Measurements from ENCODE around the gene MACROH2A1. TPM values are rescaled to one million over a fixed set of nuclear protein-coding genes. Genes with fewer than 3 reads are reported as not detected.
"Not testable (repeated sequence)": the region's sequence is repeated elsewhere in the genome, so short reads cannot be mapped to it uniquely, and the experiment has no call there.

MACROH2A1 gene
- total RNA-seq, 1 experiment from 2014 or later = 301 TPM

DNA sequence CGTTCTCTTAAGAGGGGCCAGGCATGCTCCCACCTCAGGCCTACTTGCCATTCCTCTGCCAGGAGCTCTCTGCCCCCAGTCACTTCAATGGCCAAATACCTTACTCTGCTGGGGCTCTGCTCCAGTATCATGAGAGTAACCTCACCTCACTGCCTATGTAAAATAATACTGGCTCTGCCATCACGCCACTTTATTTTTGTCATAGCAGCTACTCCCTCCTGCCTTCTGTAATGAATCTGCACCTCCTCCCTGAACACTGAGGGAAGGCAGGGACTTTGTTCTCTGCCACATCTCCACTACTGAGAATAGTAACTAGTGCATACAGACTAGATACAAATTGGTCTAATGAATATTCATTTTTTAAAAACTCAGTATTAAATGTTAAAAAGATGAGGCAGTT lies 33.8 kb downstream of the MACROH2A1 start:
- DNase-seq (ENCODE audit: low read depth) = no peak
- in situ Hi-C loops (cut with HindIII; ENCODE audit: low pct_unique_long_range_greater_than_20kb, low sequenced_read_pairs) = no loop called here

DNA sequence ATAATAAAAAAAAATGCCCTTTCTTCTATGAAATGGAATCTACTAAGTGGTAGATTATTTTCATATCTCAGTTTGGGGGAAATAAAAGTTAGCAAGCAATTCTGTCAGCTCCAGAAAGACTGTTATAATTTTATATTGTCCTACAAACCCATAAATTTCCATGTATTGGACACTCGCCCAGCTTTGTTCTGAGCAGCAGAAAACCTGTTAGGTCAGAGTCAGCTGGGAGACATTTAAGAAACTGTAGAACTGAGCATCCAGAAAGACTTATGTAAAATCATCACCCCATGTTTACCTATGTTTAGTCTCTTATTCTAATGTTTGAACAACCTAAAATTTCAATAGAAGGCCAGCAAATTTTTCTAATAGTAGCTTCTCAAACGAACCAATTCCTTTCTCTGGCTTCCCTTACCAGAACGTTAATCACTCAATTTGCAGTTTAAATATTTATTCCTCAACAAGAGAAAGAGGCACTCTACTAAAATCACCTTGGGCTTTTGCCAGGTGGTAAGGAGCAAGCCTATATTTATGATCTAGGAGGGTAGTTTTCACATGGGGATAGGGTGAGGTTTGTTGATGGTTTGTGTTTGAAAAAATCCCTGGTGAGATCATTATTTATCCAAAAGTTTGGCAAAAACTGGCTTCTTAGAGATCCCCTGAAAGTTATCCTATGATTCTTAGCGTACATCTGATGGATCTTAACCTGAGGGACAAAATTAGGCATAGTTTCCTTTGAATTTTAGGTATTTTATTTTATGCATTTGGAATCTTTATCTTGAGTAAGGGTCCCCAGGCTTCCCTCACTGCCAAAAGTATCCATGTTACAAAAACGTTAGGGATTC lies 34.4 kb downstream of the MACROH2A1 start:
- in situ Hi-C loops (cut with HindIII; ENCODE audit: low pct_unique_long_range_greater_than_20kb, low sequenced_read_pairs) = no loop called here

DNA sequence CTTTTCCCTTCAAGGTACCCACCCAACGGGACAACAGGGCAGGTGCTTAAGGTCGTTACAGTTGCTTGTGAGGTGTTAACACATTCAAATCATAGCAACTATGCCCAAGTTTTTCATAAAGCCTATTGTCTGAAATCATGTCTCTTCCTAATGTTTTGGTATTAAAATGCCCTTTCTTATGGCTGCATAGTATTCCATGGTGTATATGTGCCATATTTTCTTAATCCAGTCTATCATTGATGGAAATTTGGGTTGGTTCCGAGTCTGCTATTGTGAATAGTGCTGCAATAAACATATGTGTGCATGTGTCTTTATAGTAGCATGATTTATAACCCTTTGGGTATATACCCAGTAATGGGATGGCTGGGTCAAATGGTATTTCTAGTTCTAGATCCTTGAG lies 35.7 kb downstream of the MACROH2A1 start:
- DNase-seq (ENCODE audit: low read depth); in situ Hi-C loops (cut with HindIII; ENCODE audit: low pct_unique_long_range_greater_than_20kb, low sequenced_read_pairs): not testable (repeated sequence)

More for the DNA sequence above, 34.4 kb downstream of the MACROH2A1 start:
- DNase-seq (ENCODE audit: low read depth) = no peak

DNA sequence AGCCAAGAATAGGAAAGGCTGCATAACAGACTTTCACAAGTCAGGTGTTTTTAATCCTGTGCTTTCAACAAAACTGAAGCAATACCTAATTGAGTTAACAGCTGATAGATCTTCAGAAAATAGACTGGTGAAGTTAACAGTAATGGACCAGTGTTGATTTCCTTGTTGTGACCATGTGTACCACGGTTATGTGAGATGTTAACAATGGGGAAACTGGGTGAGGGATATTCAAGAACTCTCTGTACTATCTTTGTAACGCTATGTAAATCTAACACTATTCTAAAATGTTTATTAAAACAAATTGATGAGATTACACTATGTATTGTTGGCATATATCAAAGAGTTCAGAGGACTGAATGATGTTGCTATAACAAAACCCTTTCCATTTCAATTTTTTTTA lies 36.9 kb downstream of the MACROH2A1 start:
- DNase-seq (ENCODE audit: low read depth) = no peak
- in situ Hi-C loops (cut with HindIII; ENCODE audit: low pct_unique_long_range_greater_than_20kb, low sequenced_read_pairs) = no loop called here

DNA sequence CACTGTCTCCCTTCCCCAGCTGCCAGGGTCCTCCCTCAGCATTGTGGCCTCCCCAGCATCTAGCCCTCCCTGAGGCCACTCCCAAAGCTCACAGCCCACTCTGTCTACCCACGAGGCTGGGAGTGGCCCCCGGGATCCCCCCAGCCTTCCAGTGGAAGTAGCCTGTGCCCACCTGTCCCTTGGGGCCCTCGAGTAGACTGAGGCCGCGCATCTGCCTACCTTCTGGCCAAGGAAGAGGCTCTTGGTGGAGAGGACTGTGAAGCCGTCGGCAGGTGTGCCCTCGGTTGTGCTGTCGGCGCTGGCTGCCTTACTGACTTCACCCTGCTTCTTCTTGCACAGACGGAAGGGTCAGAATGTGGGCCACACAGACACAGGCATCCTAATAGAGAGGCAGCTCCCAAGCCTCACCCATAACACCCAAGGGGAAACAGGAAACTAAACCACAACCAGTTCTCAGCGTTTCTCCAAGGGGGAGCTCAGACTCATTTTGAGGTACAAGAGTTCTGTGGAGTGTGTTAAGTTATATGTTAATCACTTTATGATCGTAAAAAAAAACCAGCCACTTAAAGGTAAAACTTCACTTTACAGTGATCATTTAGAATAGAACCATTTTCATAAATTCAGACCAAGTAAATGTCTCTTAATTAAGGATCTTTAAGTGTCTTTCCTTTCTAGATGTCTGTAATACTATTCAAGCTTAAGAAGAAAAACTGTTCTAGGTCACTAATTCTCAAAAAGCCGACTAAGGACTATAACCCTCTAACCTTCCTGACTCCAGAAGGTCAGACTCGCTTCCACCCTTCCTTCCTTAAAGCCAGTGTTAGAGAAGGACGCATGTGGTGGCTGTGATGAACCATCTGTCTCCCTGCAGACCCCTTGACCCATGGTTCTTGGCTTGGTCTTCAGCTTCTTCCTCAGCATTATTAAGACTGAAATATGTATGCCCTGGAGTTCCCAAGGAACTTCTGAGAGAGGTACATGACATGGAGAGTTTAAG lies 38.5 kb downstream of the MACROH2A1 start:
- in situ Hi-C loops (cut with HindIII; ENCODE audit: low pct_unique_long_range_greater_than_20kb, low sequenced_read_pairs) = no loop called here
- no peak for DNase-seq (ENCODE audit: low read depth)

DNA sequence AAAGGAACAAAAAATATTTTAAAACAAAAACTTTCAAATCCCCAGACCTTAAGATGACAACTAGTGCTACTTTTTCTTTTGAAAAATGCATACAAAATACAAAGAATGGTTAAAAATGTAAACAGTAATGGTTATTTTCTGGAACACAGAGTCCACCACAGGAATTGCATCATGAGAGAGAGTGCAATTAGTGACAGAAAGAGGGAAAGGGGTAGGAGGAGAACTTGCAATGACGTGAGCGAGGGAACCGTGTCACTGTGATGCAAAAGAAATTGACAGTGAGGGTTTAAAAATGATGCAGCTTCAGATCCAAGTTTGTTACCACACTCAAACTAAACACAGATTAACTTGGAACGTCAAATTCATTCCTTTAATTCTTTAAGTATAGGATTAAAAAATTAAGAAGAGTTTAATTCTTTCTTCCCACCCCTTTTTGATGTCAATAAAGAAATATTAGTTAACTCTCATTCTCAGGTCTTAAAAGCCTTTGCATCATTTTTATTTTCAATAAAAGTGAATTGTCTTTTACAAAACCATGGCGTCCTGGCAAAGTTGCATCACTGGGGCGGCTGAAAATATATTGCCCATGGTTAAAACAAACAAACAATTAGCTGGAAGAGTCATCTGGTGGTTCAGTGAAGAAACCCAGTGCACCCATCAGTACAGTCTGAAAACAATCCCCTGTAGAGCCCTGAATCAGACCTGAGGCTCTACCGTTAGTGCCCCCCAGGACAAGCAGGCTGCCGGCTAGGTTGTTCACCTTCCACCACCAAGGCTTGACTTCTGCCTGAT lies 39.5 kb downstream of the MACROH2A1 start:
- DNase-seq (ENCODE audit: low read depth) = no peak
- in situ Hi-C loops (cut with HindIII; ENCODE audit: low pct_unique_long_range_greater_than_20kb, low sequenced_read_pairs) = no loop called here

DNA sequence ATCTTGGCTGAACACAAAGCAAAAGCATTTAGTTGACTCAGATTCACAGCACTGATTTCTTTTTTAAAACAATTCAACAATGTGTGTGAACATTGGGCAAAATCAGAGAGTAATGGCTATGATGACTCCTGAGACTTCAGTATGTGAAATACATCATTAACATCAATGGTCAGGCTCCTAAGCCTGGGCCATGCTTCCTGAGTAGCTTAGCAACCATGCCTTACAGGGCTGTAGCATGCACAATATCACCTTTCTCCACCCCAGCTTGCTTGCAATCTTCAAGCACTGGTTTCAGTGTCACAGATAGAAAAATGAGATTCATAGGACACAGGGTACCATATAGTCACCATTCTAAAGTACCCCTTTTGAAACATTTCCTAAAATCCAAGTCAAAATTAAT lies 41.3 kb downstream of the MACROH2A1 start:
- no peak for DNase-seq (ENCODE audit: low read depth)
- in situ Hi-C loops (cut with HindIII; ENCODE audit: low pct_unique_long_range_greater_than_20kb, low sequenced_read_pairs) = no loop called here

- in situ Hi-C loops (cut with HindIII; ENCODE audit: low pct_unique_long_range_greater_than_20kb, low sequenced_read_pairs) = no loop called here
- peak; percentile 16 for DNase-seq (ENCODE audit: low read depth)
Observed at GRCh38 chr5:135356522-135357318, 42.3 kb downstream of the MACROH2A1 start.

DNA sequence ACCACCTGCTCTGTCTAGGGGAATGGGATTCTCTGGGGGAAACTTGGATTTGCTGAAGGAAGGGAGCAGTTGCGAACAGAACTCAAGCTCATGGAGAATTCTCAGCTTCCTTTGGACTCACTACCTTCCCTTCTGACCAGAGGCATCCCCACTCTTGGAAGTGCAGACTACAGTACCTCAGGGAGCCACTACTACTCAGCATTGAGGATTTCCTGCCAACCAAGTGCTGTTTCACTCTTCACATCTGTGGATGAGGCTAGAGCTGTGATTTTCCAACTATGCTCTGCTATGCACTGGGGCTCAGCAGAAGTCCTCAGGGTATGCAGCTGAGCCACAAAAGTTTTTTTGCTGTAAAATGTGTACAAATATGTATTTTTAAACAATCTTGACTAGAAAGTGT lies 43.9 kb downstream of the MACROH2A1 start:
- in situ Hi-C loops (cut with HindIII; ENCODE audit: low pct_unique_long_range_greater_than_20kb, low sequenced_read_pairs) = no loop called here
- no peak for DNase-seq (ENCODE audit: low read depth)

- in situ Hi-C loops (cut with HindIII; ENCODE audit: low pct_unique_long_range_greater_than_20kb, low sequenced_read_pairs) = no loop called here
- DNase-seq (ENCODE audit: low read depth) = no peak
Observed at GRCh38 chr5:135353952-135354721, 44.9 kb downstream of the MACROH2A1 start.

DNA sequence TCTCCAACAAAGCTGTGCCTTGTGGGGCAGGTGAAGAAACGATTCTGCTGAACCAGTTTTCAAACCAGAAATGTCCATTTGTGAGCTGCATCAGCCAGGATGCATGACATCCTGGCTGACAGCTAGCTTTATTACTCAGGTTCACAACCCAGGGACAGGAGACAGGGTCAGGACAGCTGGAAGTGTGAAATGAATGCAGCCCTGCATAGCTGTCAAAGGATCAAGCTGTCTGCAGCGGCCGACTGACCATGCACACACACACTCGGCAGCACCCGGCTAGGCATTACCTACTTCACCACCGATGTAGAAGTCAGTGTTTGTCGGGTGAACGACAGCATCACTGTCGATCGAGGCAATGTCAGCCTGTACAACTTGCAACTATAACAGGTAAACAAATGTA lies 48.5 kb downstream of the MACROH2A1 start:
- in situ Hi-C loops (cut with HindIII; ENCODE audit: low pct_unique_long_range_greater_than_20kb, low sequenced_read_pairs) = no loop called here

DNA sequence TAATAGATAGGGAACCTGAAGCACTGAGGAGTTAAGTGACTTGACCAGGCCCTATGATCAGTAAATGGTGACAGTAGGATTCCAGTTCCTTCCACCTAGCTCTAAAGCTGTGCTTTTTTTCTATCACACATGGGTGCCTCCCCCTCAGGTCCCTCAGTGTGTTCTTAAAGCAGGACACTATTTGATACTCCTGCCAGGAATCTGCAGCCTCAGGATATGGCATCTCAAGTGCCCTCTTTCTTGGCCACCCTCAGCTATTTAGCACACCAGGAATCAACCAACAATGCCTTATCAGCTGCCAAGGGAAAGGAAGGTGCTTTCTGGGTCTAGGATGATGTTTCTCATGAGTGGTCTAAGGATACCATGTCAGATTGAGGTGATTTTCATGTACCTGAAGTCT lies 49.1 kb downstream of the MACROH2A1 start:
- no peak for DNase-seq (ENCODE audit: low read depth)
- in situ Hi-C loops (cut with HindIII; ENCODE audit: low pct_unique_long_range_greater_than_20kb, low sequenced_read_pairs) = no loop called here

More for the DNA sequence above, 48.5 kb downstream of the MACROH2A1 start:
- no peak for DNase-seq (ENCODE audit: low read depth)

DNA sequence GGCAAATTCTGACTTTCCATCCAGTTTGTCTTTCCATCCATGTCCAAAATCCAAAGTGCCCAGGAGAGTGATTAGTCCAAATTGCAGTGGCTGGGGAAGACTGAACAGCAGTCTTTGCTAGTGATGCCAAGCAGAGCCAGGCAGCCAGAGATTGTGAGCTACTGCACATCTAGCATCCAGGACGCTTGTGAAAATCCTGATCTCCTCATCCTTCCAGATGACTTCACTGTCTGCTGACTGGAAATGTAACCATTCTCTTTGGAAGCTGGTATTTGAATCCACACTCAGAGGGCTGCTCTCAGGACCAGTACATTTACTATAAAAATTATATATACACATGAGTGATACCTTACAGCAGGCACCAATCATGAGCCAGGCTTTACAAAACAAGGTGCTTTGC lies 49.6 kb downstream of the MACROH2A1 start:
- no peak for DNase-seq (ENCODE audit: low read depth)
- in situ Hi-C loops (cut with HindIII; ENCODE audit: low pct_unique_long_range_greater_than_20kb, low sequenced_read_pairs) = no loop called here

DNA sequence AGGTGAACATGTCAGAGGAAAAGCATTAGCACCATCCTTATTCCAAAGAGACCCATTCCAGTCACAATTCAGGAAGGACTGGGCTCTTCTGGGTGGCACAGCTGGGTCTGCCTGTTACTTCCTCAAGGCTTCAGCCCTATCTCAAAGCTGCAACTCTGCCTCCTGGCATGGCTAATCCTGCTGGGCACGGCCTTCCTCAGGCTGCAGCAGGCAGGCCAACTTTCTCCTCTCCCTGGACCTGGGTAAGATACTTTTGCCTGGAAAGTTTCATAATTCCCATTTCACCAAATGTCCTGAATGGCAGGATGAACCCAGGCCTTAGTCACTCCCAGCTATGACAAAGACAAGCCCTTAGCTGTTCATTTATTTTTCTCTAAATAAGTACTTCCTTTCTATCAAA lies 50.1 kb downstream of the MACROH2A1 start:
- in situ Hi-C loops (cut with HindIII; ENCODE audit: low pct_unique_long_range_greater_than_20kb, low sequenced_read_pairs) = no loop called here
- no peak for DNase-seq (ENCODE audit: low read depth)

DNA sequence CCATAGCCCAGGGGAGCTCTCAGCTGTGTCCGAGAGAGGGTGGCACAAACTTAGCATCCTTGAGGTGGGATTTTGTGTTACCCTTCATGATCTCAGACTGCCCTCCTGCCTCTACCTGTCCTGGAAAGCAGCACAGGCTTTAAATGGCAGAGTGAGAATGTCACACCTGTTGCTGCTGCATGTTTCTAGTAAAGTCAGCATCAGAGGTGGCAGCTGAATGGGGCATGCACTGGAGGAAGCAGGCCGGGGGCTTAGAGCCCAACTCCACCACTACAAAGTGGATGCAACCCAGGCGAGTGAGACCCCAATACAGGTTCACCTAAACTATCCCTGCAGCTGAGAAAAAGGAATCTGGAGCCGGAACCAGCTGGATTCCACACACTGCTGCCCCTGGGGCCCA lies 51.6 kb downstream of the MACROH2A1 start:
- in situ Hi-C loops (cut with HindIII; ENCODE audit: low pct_unique_long_range_greater_than_20kb, low sequenced_read_pairs) = no loop called here
- DNase-seq (ENCODE audit: low read depth) = no peak

- DNase-seq (ENCODE audit: low read depth) = no peak
- in situ Hi-C loops (cut with HindIII; ENCODE audit: low pct_unique_long_range_greater_than_20kb, low sequenced_read_pairs) = no loop called here
Observed at GRCh38 chr5:135345956-135346731, 52.9 kb downstream of the MACROH2A1 start.

All from Caki2 (cell line).